GM15510 (cell line): Measurements from ENCODE around the gene PCSK7.

Experiments
- POLR2A ChIP-seq: IDR thresholded peaks from 3 replicates; pipeline ENCODE4 v1.6.1; 2011; ENCODE audit warnings: borderline replicate concordance; ENCODE audit not compliant: insufficient read length; ENCODE audit errors: extremely low read depth

Gene PCSK7

DNA sequence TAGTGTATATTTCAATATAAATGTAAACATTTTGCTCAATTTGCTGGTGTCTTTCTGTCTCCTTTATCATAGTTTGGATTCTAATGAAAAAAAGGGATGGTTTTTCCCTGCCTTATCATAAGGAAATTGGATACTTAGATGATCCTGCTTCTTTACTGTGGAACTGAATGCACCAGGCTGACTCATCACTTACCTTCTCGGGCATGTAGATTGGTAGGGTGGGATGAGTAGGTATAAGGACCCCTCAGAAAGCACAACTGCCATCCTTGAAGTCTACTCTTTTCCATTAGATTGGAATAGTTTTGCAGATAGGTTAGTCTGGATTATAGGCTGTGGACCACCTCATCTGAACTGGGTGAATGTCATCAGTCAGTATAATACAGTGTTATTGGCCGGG lies 60.9 kb downstream of the PCSK7 start:
- no peak for TF ChIP-seq POLR2A

GRCh38 chr11:117170210-117170609 lies 61.7 kb downstream of the PCSK7 start:
- no peak for TF ChIP-seq POLR2A

GRCh38 chr11:117169736-117170135 lies 62.1 kb downstream of the PCSK7 start:
- no peak for TF ChIP-seq POLR2A

DNA sequence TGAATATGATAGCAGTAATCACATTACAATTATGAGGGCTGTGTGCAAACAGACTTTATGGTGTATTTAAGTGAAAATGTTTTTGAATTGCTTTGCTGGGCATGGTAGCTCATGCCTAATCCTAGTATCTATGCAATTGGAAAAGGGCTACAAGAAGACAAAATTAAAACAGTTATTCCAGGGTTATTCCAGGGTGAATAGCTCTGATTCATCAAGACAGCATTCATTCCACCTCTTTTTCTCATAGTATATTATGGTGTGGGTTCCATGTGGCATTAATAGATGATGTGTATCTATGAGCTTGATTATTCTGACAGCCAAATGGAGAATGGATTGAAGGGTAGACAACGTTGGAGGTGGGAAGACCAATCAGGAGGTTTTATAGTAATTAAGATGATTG lies 65.4 kb downstream of the PCSK7 start:
- TF ChIP-seq POLR2A: no peak

- no peak for TF ChIP-seq POLR2A
Observed at GRCh38 chr11:117160826-117161225, 71.0 kb downstream of the PCSK7 start.

DNA sequence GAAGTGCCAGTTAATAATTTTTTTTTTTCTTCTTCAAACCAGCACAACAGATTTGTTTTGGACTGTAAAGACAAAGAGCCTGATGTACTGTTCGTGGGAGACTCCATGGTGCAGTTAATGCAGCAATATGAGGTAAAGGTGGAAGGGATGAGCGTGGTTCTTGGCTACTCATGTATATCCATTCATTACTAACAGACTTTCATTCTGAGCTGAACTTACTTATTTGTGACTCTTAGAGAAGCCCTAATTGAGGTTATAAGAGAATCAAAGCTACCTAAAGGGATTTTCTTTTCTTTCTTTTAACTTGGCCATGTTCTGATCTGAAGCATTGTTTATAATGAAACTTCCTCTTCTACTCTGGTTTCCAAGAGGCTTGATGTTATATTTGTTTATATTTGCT lies 72.0 kb downstream of the PCSK7 start:
- TF ChIP-seq POLR2A: no peak

DNA sequence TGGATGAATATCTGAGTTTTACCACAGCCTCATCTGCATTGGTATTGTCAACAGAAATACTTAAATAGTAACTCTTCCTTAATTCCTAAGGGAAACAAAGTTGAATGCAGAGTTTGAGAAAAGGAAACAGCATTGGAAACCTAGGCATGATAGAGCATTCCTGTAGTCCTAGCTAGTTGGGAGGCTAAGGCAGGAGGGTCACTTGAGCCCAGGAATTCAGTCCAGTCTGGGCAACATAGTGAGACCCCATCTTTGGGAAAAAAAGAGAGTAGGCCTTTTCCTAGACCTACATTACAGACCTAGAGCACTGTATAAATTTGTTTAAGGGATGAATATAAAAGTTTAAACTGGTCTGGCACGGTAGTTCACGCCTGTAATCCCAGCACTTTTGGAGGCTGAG lies 74.4 kb downstream of the PCSK7 start:
- no peak for TF ChIP-seq POLR2A

- no peak for TF ChIP-seq POLR2A
Observed at GRCh38 chr11:117154468-117154867, 77.4 kb downstream of the PCSK7 start.
